HG03108 (cell line): ENCODE data around the gene ADARB1.

Experiments
- ATAC-seq: cut with Tn5 transposase; IDR thresholded peaks from one replicate; pipeline ENCODE4 v1.9.1; 2021; ENCODE audit warnings: moderate library complexity; ENCODE audit not compliant: unreplicated experiment

Gene ADARB1

GRCh38 chr21:45220714-45221490 is 146.5 kb downstream of the ADARB1 start:
- no peak for ATAC-seq

DNA sequence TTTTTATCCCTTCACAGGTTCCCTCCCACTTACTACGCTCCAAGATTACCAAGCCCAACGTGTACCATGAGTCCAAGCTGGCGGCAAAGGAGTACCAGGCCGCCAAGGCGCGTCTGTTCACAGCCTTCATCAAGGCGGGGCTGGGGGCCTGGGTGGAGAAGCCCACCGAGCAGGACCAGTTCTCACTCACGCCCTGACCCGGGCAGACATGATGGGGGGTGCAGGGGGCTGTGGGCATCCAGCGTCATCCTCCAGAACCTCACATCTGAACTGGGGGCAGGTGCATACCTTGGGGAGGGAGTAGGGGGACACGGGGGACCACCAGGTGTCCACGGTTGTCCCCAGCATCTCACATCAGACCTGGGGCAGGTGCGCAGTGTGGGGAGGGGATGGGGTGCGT is 147.6 kb downstream of the ADARB1 start:
- ATAC-seq = no peak

GRCh38 chr21:45223236-45224185 is 149.1 kb downstream of the ADARB1 start:
- no peak for ATAC-seq

GRCh38 chr21:45224189-45224938 is 150.0 kb downstream of the ADARB1 start:
- no peak for ATAC-seq

- ATAC-seq = no peak
These were observed 150.8 kb downstream of the ADARB1 start for GRCh38 chr21:45225041-45225740.

- ATAC-seq = no peak
These were observed 151.5 kb downstream of the ADARB1 start for GRCh38 chr21:45225741-45226327.

DNA sequence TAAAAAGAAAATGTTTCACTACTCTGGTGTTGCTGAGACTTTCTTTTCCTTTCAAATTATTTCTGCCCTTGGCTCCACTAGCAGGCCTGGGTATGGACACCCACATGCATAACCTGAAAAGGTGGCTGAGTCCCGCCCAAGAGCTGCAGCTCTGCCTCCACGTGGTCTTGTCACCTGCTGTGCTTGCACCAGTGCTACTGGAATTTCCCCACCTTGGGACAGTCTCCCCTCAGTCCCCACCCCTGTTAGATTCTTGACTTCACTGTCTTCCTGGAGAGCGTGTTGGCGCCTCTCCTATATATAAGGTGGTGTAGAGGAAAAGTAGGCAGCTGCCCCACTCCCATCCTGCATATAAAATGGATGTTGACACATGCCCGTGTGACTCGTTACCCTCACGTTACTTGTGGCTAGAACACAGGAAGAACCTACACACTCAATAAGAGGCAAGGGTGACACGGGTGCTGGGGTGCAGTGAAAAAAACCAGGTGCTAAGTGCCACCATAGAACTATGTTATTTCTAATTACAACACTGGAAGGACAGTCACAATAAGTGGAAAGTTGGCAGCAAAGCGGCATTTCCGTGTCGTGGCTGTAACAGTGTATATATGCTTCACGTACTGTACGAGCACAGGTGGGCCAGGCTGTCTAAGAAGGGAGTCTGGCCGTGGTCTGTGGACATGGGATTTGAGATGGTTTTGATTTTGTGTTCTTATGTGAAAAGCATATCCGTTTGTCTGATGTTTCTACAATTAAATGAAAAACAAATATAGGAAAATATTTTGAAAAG is 152.4 kb downstream of the ADARB1 start:
- ATAC-seq = no peak

- ATAC-seq = no peak
These were observed 153.4 kb downstream of the ADARB1 start for GRCh38 chr21:45227735-45228134.

GRCh38 chr21:45228171-45228641 is 153.8 kb downstream of the ADARB1 start:
- no peak for ATAC-seq

DNA sequence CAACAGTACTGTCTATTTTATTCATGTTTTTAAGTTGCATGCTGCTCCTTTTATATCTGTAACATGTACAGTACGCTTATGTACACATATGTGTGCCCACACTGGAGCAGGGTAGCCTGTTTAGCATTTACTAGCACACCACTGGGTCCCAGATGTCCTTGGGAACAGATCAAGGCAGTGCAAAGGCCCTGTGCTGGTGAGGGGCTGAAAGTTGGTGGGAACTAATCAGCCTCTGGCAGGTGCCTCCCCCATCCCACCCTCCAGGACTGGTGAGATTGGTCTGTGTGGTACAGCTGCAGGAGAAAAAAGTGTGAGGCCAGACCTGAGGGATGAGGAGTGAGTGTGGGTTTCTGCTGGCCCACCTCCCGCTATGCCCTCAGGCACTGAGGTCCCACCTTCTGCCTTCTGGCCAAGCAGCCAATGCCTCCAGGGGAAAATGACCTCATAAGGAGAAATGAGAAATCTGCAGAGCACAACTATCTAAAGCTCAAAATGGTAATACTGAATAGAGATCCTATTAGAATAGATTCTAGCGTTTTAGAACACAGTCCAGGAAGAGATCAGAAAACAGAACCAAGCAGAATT is 154.4 kb downstream of the ADARB1 start:
- no peak for ATAC-seq

- ATAC-seq = no peak
These were observed 157.3 kb downstream of the ADARB1 start for GRCh38 chr21:45231705-45232104.

GRCh38 chr21:45234127-45234526 is 159.7 kb downstream of the ADARB1 start:
- no peak for ATAC-seq

GRCh38 chr21:45234965-45235364 is 160.6 kb downstream of the ADARB1 start:
- ATAC-seq = no peak

GRCh38 chr21:45235488-45235887 is 161.1 kb downstream of the ADARB1 start:
- no peak for ATAC-seq

GRCh38 chr21:45236481-45236880 is 162.1 kb downstream of the ADARB1 start:
- ATAC-seq = no peak

DNA sequence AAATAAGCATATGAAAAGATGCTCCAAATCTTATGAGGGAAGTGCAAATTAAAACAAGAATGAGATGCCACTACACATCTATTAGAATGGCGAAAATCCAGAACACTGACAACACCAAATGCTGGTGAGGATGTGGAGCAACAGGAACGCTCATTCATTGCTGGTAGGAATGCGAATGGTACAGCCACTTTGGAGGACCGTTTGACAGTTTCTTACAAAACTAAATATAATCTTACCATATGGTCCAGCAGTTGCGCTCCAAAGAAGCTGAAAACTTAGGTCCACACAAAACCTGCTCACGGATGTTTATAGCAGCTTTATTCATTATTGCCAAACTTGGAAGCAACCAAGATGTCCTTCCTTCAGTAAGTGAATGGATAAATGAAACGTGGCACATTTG is 163.0 kb downstream of the ADARB1 start:
- ATAC-seq = no peak

GRCh38 chr21:45241357-45241756 is 167.0 kb downstream of the ADARB1 start:
- ATAC-seq = no peak

GRCh38 chr21:45243603-45244002 is 169.2 kb downstream of the ADARB1 start:
- no peak for ATAC-seq

- no peak for ATAC-seq
These were observed 170.5 kb downstream of the ADARB1 start for GRCh38 chr21:45244799-45245340.
